GM13976 (cell line): ENCODE results near the gene POLD3.

Experiments
- DNase-seq: peaks from one replicate; pipeline ENCODE4 v3.0.0; 2012; ENCODE audit warnings: low spot score
- in situ Hi-C: fragments of 300-500 bp; cut with MboI; formaldehyde crosslinking; loops from one replicate; pipeline ENCODE4 v1.12.0; 2022; ENCODE audit warnings: low sequenced_read_pairs, mixed read lengths, inconsistent platforms; ENCODE audit not compliant: unreplicated experiment
- TF ChIP-seq, protein P1 (sequence below): IDR thresholded peaks from 2 replicates; pipeline ENCODE4 v1.5.1; 2012; ENCODE audit warnings: borderline replicate concordance, mild to moderate bottlenecking; ENCODE audit not compliant: insufficient read depth; ENCODE audit errors: extremely low read depth, missing control alignments, control extremely low read depth

The POLD3 gene

DNA sequence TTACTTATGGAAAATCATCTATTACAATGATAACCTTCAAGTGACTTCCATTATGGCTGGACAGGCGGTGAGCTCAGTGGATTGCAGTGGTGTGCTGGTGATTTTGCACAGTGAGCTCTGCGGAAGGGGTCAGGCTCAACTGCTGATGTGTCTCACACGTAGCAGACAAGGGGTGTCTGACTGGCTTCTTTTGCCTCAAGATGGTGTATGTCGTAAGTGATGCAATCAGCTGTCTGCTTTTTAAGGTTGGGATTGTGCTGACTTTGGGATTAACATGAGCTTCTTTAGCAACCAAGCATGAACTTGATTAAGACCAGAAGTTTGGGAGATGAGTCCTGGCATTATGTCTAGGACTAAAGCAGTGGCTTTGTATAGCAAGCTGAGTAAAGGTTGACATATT is 49.5 kb downstream of the POLD3 start:
- no peak for DNase-seq
- TF ChIP-seq, protein P1, sequence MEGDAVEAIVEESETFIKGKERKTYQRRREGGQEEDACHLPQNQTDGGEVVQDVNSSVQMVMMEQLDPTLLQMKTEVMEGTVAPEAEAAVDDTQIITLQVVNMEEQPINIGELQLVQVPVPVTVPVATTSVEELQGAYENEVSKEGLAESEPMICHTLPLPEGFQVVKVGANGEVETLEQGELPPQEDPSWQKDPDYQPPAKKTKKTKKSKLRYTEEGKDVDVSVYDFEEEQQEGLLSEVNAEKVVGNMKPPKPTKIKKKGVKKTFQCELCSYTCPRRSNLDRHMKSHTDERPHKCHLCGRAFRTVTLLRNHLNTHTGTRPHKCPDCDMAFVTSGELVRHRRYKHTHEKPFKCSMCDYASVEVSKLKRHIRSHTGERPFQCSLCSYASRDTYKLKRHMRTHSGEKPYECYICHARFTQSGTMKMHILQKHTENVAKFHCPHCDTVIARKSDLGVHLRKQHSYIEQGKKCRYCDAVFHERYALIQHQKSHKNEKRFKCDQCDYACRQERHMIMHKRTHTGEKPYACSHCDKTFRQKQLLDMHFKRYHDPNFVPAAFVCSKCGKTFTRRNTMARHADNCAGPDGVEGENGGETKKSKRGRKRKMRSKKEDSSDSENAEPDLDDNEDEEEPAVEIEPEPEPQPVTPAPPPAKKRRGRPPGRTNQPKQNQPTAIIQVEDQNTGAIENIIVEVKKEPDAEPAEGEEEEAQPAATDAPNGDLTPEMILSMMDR = no peak
- in situ Hi-C loops = no loop called here

DNA sequence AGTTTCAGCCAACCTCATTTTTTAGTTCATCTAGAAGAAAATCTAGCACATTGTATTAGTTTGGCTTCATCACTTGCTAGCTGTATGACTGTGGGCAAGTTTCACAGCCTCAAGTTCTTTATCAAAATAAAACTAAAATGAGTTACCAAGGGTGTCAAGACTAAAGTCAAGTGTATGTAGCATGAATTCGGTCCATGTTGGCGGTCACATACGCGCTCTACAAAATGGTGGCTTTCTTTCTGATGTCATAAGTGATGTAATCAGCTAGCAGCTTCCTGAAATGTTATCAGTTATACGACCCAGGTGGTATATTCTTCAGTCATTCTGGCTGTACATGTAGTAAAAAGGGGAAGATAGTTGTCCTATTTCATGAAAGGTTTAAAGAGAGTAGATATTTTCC is 50.5 kb downstream of the POLD3 start:
- TF ChIP-seq, protein P1 = no peak
- DNase-seq = no peak
- in situ Hi-C loops = no loop called here

DNA sequence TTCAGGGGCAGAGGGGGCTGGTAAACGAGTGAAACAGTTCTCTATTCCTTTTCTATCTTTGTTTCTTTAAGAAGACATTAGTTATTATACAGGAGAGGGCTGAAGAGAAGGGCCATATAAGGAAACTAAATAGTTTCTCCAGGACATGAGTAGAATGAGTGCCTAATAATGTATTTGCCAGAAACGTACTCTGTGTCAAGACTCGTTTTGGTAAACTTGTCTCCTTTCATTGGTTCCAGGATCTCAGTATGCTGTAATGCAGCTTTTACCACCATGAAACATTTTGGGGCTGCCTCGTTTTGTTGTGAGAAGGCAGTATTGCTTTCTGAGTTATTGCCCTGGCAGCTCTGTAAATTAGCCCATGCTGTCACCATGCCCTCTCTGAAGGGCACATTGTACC is 51.7 kb downstream of the POLD3 start:
- DNase-seq = no peak
- in situ Hi-C loops = no loop called here

DNA sequence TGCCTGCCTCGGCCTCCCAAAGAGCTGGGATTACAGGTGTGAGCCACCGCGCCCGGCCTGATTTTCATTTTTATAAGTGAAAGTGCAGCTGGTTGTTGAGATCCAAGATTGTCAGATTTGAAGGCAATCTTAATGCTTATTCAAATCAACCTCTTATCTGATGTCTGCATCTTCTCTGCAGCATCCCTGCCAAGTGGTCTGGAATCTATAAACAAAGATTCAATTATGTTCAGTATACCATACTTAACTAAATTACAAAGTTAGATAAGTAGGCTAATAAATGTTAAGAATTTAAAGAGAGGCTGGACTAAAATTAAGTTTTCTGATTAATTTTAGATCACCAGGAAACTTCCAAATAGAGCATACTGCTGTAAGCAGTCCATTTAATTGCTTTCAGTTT is 53.8 kb downstream of the POLD3 start:
- DNase-seq = no peak
- in situ Hi-C loops = no loop called here

More for the DNA sequence above, 51.7 kb downstream of the POLD3 start:
- TF ChIP-seq, protein P1 = no peak

DNA sequence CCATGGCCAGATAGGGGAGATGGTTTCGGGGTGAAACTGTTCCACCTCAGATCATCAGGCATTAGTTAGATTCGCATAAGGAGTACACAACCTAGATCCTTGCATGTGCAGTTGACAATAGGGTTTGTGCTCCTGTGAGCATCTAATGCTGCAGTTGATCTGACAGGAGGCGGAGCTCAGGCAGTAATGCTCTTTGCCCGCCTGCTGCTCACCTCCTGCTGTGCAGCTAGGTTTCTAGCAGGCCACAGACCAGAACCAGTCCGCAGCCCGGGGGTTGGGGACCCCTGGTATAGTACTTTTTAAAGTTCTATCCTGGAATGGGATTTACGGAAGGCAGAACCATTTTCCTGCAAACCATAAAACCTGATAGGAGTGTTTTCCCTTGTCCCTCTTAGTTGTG is 54.6 kb downstream of the POLD3 start:
- no peak for DNase-seq
- TF ChIP-seq, protein P1 = no peak
- in situ Hi-C loops = no loop called here

More for the DNA sequence above, 53.8 kb downstream of the POLD3 start:
- TF ChIP-seq, protein P1 = no peak

DNA sequence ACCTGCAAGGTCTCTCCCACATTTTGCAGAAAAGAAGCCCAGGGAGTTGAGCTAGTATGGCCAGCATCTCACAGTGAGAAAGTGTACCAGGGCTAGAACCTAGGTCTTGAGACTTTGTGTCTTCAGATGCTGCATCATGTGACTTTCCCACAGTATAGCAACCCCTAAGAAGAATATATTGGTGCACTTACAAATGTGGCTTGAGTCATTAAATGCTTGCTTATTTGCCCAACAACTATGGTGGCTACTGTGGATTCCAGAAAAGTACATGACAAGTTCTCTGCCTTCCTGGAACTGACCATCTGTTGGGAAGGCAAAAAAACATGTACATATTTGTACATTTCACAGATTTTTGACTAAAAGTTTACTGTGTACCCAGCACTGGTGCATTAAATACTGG is 55.0 kb downstream of the POLD3 start:
- DNase-seq = no peak
- in situ Hi-C loops = no loop called here

DNA sequence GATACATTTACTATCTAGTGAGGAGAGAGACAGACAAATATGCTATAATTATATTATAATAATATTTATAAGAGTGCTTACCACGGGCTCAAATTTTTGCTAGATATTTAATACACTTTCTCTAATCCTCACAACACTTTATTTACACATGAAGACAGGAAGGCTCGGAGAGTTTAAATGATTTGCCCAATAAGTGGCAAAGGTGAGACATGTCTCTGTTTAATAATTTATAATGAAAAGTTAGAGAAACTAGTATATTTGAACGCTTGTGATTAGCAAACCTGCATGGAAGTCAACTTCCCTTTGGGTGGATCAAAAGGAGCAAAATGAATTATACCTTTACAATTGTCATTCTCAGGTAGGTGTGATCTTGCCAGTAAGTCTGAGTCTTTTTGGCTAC is 55.4 kb downstream of the POLD3 start:
- in situ Hi-C loops = no loop called here
- no peak for DNase-seq
- TF ChIP-seq, protein P1 = no peak

More for the DNA sequence above, 55.0 kb downstream of the POLD3 start:
- TF ChIP-seq, protein P1 = no peak
